ENCODE results near the gene PRPF31. TPM values are rescaled to one million over a fixed set of nuclear protein-coding genes. Genes with fewer than 3 reads are reported as not detected.

The PRPF31 gene
- total and polyA plus RNA-seq, 2 of the 13 experiments (the other 11 are each of a cell fraction or from before 2014, with no cell fraction given), result 23.8 to 63.8 TPM

DNA sequence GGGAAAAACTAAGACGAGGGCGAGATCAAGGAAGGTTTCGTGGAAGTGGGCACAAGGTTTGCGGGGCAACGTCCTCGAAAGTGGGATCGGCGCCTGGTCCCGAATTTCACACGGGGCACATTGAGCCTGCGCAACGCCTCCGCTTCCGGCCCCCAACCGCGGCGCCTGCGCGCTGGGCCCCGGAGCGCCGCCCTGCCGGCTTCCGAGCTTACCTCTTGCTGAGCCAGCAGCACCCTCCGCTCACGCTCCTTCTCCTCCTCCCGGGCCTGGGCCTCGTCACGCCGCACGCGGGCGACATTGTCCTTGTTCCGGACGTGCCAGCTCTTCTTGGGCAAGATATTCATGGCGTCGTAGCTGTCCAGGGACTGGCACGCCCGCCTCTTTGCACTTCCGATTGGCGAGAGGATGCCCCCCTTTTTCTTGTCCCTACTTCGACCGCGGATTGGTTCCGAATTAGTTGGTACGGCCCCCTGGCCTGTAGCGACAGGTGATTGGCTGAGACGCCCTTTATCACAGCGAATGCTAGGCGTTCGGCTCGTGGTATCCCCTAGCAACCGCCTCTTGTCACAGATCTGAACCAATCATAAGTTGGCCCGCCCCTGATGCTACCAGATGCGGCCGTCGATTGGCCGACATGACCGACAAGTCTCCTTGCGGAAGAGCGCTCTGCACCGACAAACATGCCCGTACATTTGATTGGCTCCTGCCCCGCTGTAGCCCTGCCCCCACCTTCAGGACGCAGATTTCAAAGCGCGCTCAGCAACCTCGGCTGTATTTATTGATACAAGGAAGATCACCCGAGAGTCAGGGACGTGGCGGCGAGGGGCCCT lies 44.0 kb downstream of the PRPF31 start, which contains the start of gene LENG1 (continued):
- peak; percentile 42; the same call in 1 of the 2 replicates for TF ChIP-seq HOXD1 (CRISPR knock-in tag; IDR thresholded peaks at IDR 0.05)
- TF ChIP-seq KAT8 (CRISPR knock-in tag; IDR thresholded peaks at IDR 0.05), result peak; percentile 88
- peak; percentile 58; the same call in 1 of the 2 replicates for TF ChIP-seq KLF6 (CRISPR knock-in tag; IDR thresholded peaks at IDR 0.05)
- TF ChIP-seq SPEN (CRISPR knock-in tag; IDR thresholded peaks at IDR 0.05; ENCODE audit: low read depth), result peak; percentile 59; the same call in 1 of the 2 replicates
- peak; percentile 26; the same call in 1 of the 2 replicates for TF ChIP-seq ZNF547 (CRISPR knock-in tag; IDR thresholded peaks at IDR 0.05)
- TF ChIP-seq RNF2 (conservative IDR thresholded peaks at IDR 0.05; ENCODE audit: low read depth), result peak; percentile 72; the same call in 1 of the 2 replicates
- TF ChIP-seq PHF8 (CRISPR knock-in tag; IDR thresholded peaks at IDR 0.05), result peak; percentile 84
- TF ChIP-seq ZNF564 (CRISPR knock-in tag; IDR thresholded peaks at IDR 0.05), result no peak
- TF ChIP-seq, protein P1, sequence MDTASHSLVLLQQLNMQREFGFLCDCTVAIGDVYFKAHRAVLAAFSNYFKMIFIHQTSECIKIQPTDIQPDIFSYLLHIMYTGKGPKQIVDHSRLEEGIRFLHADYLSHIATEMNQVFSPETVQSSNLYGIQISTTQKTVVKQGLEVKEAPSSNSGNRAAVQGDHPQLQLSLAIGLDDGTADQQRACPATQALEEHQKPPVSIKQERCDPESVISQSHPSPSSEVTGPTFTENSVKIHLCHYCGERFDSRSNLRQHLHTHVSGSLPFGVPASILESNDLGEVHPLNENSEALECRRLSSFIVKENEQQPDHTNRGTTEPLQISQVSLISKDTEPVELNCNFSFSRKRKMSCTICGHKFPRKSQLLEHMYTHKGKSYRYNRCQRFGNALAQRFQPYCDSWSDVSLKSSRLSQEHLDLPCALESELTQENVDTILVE (CRISPR knock-in tag; IDR thresholded peaks at IDR 0.05), result peak; percentile 51; the same call in 1 of the 2 replicates
- TF ChIP-seq, protein P2, sequence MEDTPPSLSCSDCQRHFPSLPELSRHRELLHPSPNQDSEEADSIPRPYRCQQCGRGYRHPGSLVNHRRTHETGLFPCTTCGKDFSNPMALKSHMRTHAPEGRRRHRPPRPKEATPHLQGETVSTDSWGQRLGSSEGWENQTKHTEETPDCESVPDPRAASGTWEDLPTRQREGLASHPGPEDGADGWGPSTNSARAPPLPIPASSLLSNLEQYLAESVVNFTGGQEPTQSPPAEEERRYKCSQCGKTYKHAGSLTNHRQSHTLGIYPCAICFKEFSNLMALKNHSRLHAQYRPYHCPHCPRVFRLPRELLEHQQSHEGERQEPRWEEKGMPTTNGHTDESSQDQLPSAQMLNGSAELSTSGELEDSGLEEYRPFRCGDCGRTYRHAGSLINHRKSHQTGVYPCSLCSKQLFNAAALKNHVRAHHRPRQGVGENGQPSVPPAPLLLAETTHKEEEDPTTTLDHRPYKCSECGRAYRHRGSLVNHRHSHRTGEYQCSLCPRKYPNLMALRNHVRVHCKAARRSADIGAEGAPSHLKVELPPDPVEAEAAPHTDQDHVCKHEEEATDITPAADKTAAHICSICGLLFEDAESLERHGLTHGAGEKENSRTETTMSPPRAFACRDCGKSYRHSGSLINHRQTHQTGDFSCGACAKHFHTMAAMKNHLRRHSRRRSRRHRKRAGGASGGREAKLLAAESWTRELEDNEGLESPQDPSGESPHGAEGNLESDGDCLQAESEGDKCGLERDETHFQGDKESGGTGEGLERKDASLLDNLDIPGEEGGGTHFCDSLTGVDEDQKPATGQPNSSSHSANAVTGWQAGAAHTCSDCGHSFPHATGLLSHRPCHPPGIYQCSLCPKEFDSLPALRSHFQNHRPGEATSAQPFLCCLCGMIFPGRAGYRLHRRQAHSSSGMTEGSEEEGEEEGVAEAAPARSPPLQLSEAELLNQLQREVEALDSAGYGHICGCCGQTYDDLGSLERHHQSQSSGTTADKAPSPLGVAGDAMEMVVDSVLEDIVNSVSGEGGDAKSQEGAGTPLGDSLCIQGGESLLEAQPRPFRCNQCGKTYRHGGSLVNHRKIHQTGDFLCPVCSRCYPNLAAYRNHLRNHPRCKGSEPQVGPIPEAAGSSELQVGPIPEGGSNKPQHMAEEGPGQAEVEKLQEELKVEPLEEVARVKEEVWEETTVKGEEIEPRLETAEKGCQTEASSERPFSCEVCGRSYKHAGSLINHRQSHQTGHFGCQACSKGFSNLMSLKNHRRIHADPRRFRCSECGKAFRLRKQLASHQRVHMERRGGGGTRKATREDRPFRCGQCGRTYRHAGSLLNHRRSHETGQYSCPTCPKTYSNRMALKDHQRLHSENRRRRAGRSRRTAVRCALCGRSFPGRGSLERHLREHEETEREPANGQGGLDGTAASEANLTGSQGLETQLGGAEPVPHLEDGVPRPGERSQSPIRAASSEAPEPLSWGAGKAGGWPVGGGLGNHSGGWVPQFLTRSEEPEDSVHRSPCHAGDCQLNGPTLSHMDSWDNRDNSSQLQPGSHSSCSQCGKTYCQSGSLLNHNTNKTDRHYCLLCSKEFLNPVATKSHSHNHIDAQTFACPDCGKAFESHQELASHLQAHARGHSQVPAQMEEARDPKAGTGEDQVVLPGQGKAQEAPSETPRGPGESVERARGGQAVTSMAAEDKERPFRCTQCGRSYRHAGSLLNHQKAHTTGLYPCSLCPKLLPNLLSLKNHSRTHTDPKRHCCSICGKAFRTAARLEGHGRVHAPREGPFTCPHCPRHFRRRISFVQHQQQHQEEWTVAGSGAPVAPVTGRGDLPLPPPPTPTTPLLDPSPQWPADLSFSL (CRISPR knock-in tag; IDR thresholded peaks at IDR 0.05), result no peak
- TF ChIP-seq GATA4 (IDR thresholded peaks at IDR 0.05; ENCODE audit: borderline replicate concordance, low read depth), result peak; percentile 56; the same call in 1 of the 2 replicates
- peak in 1 of 2 experiments; percentile 48; a peak in 2 of 4 replicates for TF ChIP-seq HMGXB4 (CRISPR knock-in tag; IDR thresholded peaks at IDR 0.05; ENCODE audit: borderline replicate concordance in 1 of 2, low read depth in 1 of 2)
- TF ChIP-seq, protein P3, sequence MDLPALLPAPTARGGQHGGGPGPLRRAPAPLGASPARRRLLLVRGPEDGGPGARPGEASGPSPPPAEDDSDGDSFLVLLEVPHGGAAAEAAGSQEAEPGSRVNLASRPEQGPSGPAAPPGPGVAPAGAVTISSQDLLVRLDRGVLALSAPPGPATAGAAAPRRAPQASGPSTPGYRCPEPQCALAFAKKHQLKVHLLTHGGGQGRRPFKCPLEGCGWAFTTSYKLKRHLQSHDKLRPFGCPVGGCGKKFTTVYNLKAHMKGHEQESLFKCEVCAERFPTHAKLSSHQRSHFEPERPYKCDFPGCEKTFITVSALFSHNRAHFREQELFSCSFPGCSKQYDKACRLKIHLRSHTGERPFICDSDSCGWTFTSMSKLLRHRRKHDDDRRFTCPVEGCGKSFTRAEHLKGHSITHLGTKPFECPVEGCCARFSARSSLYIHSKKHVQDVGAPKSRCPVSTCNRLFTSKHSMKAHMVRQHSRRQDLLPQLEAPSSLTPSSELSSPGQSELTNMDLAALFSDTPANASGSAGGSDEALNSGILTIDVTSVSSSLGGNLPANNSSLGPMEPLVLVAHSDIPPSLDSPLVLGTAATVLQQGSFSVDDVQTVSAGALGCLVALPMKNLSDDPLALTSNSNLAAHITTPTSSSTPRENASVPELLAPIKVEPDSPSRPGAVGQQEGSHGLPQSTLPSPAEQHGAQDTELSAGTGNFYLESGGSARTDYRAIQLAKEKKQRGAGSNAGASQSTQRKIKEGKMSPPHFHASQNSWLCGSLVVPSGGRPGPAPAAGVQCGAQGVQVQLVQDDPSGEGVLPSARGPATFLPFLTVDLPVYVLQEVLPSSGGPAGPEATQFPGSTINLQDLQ (CRISPR knock-in tag; IDR thresholded peaks at IDR 0.05), result 0 out of 2 replicates have a peak, but pooled peaks have one; percentile 38
- TF ChIP-seq ZC3H13 (CRISPR knock-in tag; IDR thresholded peaks at IDR 0.05), result 0 out of 2 replicates have a peak, but pooled peaks have one; percentile 45
- TF ChIP-seq HNRNPL (IDR thresholded peaks at IDR 0.05; ENCODE audit: low read depth, low read length), result 0 out of 2 replicates have a peak, but pooled peaks have one; percentile 80
- no peak for TF ChIP-seq EHMT2 (IDR thresholded peaks at IDR 0.05; ENCODE audit: borderline replicate concordance, low read depth, low read length)
